GM23338 (cell line): ENCODE results near the gene PLOD2. TPM values are rescaled to one million over a fixed set of nuclear protein-coding genes. Genes with fewer than 3 reads are reported as not detected.

Experiments used
- ATAC-seq: fragments of 200-7000 bp; cut with Tn5 transposase; 3 replicates; pipeline ENCODE4 v1.9.1; 2020
- DNase-seq: peaks from one replicate; pipeline ENCODE4 v3.0.0-alpha.2; 2015; ENCODE audit warnings: low spot score
- H2AFZ ChIP-seq: fragments of 200-600 bp; sonication (generic); 2 replicates; pipeline ENCODE4 v1.8.0; 2016; ENCODE audit warnings: antibody characterized with exemption, mild to moderate bottlenecking, moderate library complexity
- H3F3A ChIP-seq: fragments of 200-600 bp; sonication (generic); replicated peaks from 2 replicates; pipeline ENCODE4 v1.8.0; 2017; ENCODE audit warnings: antibody characterized with exemption, mixed run types, low read depth
- H3K27ac ChIP-seq: fragments of 200-600 bp; sonication (generic); 2 replicates; pipeline ENCODE4 v1.6.1; 2016; ENCODE audit warnings: low read depth
- H3K27me3 ChIP-seq: fragments of 200-600 bp; sonication (generic); 2 replicates; pipeline ENCODE4 v1.8.0; 2016; ENCODE audit warnings: mild to moderate bottlenecking, mixed run types, moderate library complexity; ENCODE audit not compliant: insufficient read depth
- H3K36me3 ChIP-seq: fragments of 200-600 bp; sonication (generic); 2 replicates; pipeline ENCODE4 v1.8.0; 2016; ENCODE audit warnings: mild to moderate bottlenecking; ENCODE audit not compliant: insufficient read depth
- H3K4me1 ChIP-seq: fragments of 200-600 bp; sonication (generic); 2 replicates; pipeline ENCODE4 v1.8.0; 2016; ENCODE audit warnings: mild to moderate bottlenecking, moderate library complexity; ENCODE audit not compliant: insufficient read depth
- H3K4me2 ChIP-seq: fragments of 200-600 bp; sonication (generic); 2 replicates; pipeline ENCODE4 v1.7.1; 2017; ENCODE audit warnings: mixed run types
- H3K4me3 ChIP-seq: fragments of 200-600 bp; sonication (generic); 2 replicates; pipeline ENCODE4 v1.6.1; 2016; ENCODE audit warnings: mixed run types
- H3K79me2 ChIP-seq: fragments of 200-600 bp; sonication (generic); replicated peaks from 2 replicates; pipeline ENCODE4 v1.8.0; 2017; ENCODE audit warnings: mild to moderate bottlenecking; ENCODE audit not compliant: insufficient read depth
- H3K9me2 ChIP-seq: fragments of 200-600 bp; sonication (generic); 2 replicates; pipeline ENCODE4 v1.8.0; 2017; ENCODE audit not compliant: insufficient read depth
- H4K20me1 ChIP-seq: fragments of 200-600 bp; sonication (generic); replicated peaks from 2 replicates; pipeline ENCODE4 v1.8.0; 2017; ENCODE audit warnings: mild to moderate bottlenecking; ENCODE audit not compliant: insufficient read depth
- H3K27ac Mint-ChIP-seq: 2 replicates; pipeline ENCODE4 v1.8.0; 2020; ENCODE audit warnings: inconsistent platforms, mild to moderate bottlenecking, moderate library complexity, mixed read lengths
- H3K27me3 Mint-ChIP-seq: 3 replicates; pipeline ENCODE4 v1.8.0; 2022; ENCODE audit warnings: low read depth, mild to moderate bottlenecking, moderate library complexity, mixed read lengths, inconsistent platforms; ENCODE audit not compliant: insufficient read depth, poor library complexity
- H3K36me3 Mint-ChIP-seq: 3 replicates; pipeline ENCODE4 v1.8.0; 2021; ENCODE audit warnings: low read depth, mild to moderate bottlenecking, inconsistent platforms, moderate library complexity, mixed read lengths
- H3K4me1 Mint-ChIP-seq: 3 replicates; pipeline ENCODE4 v1.8.0; 2020; ENCODE audit warnings: mild to moderate bottlenecking, inconsistent platforms, mixed read lengths
- H3K4me3 Mint-ChIP-seq: 3 replicates; pipeline ENCODE4 v1.8.0; 2021; ENCODE audit warnings: moderate library complexity, mild to moderate bottlenecking, inconsistent platforms, mixed read lengths
- H3K9me3 Mint-ChIP-seq: 3 replicates; pipeline ENCODE4 v1.8.0; 2020; ENCODE audit warnings: moderate library complexity, mild to moderate bottlenecking, inconsistent platforms, mixed read lengths
- CREB1 ChIP-seq: fragments of 250-450 bp; sonication (Bioruptor Pico); IDR thresholded peaks from 2 replicates; pipeline ENCODE4 v1.5.0; 2020; ENCODE audit warnings: low read depth, mild to moderate bottlenecking, moderate library complexity
- EZH2 ChIP-seq: fragments of 200-600 bp; sonication (generic); IDR thresholded peaks from one replicate; pipeline ENCODE4 v1.8.0; 2017; ENCODE audit warnings: antibody characterized with exemption, mild to moderate bottlenecking, low read depth; ENCODE audit not compliant: unreplicated experiment
- EZH2phosphoT487 ChIP-seq: fragments of 200-600 bp; sonication (generic); IDR thresholded peaks from one replicate; pipeline ENCODE4 v1.8.1; 2018; ENCODE audit warnings: antibody characterized with exemption; ENCODE audit not compliant: unreplicated experiment
- JUNB ChIP-seq: IDR thresholded peaks from one replicate; pipeline ENCODE4 v1.6.1; 2016; ENCODE audit warnings: antibody characterized with exemption; ENCODE audit not compliant: unreplicated experiment
- POLR2AphosphoS5 ChIP-seq: IDR thresholded peaks from 2 replicates; pipeline ENCODE4 v1.6.1; 2016; ENCODE audit warnings: antibody characterized with exemption, low read depth
- STAT1 ChIP-seq: IDR thresholded peaks from one replicate; pipeline ENCODE4 v1.6.1; 2016; ENCODE audit warnings: antibody characterized with exemption; ENCODE audit not compliant: unreplicated experiment
- ZNF114 ChIP-seq: fragments of 250-450 bp; sonication (Bioruptor Pico); IDR thresholded peaks from 2 replicates; pipeline ENCODE4 v1.5.0; 2020; ENCODE audit warnings: mild to moderate bottlenecking, moderate library complexity
- ZNF331 ChIP-seq: fragments of 250-450 bp; sonication (Bioruptor Pico); IDR thresholded peaks from 2 replicates; pipeline ENCODE4 v1.5.0; 2020; ENCODE audit warnings: low read depth, mild to moderate bottlenecking, moderate library complexity
- ZNF462 ChIP-seq: fragments of 250-450 bp; sonication (Bioruptor Pico); IDR thresholded peaks from 2 replicates; pipeline ENCODE4 v1.5.0; 2020; ENCODE audit warnings: mild to moderate bottlenecking, moderate library complexity
- polyA plus RNA-seq: library from polyadenylated mRNA; unstranded; fragments of >200 nt; fragmentation: Nextera tagmentation; extraction: Ambion mirVana; gene quantifications from 2 replicates; pipeline ENCODE4 v1.2.1, GENCODE V29; 2016
- total RNA-seq: library from RNA; depleted of rRNA; stranded (reverse); fragments of >200 nt; shearing (Covaris generic); gene quantifications from 2 replicates; pipeline ENCODE4 v1.2.3, GENCODE V29; 2014

Gene PLOD2
- total and polyA plus RNA-seq, 2 experiments from 2014 or later: 26.7 to 30.5 TPM

- Histone ChIP-seq H2AFZ (no peak overlapping the region), H4K20me1 (no peaks in the 10 kb centered on the region), H3K27me3 (peaks cover 16% of the 10 kb centered on the region), H3K36me3 (no peaks in the 10 kb centered on the region), H3K9me2 (0 out of 2 replicates have a peak, but pooled peaks cover 7% of the 10 kb centered on the region), H3K4me2 (no peak overlapping the region), H3K79me2 (peaks cover 7% of the 10 kb centered on the region), H3K4me1 (peaks cover 31% of the 10 kb centered on the region), H3F3A (peaks cover 6% of the 10 kb centered on the region; the same call in 1 of the 2 replicates), H3K27ac (no peak overlapping the region), H3K4me3 (no peak overlapping the region)
- Mint-ChIP-seq H3K4me3 (no peak overlapping the region), H3K36me3 (no peaks in the 10 kb centered on the region), H3K9me3 (no peaks in the 10 kb centered on the region), H3K27ac (no peak overlapping the region), H3K27me3 (peaks cover 8% of the 10 kb centered on the region), H3K4me1 (peaks cover 33% of the 10 kb centered on the region)
- ATAC-seq: no peak
- DNase-seq: no peak
- TF ChIP-seq ZNF462 (CRISPR knock-in tag) (no peak), ZNF331 (CRISPR knock-in tag) (no peak), JUNB (no peak), STAT1 (no peak), EZH2 (no peak), EZH2phosphoT487 (no peak), POLR2AphosphoS5 (no peak), ZNF114 (CRISPR knock-in tag) (no peak), CREB1 (no peak)
Measured at GRCh38 chr3:146164071-146164470, 3.1 kb upstream of the PLOD2 start.
